ENCODE measurements around the gene ARSB.

DNA sequence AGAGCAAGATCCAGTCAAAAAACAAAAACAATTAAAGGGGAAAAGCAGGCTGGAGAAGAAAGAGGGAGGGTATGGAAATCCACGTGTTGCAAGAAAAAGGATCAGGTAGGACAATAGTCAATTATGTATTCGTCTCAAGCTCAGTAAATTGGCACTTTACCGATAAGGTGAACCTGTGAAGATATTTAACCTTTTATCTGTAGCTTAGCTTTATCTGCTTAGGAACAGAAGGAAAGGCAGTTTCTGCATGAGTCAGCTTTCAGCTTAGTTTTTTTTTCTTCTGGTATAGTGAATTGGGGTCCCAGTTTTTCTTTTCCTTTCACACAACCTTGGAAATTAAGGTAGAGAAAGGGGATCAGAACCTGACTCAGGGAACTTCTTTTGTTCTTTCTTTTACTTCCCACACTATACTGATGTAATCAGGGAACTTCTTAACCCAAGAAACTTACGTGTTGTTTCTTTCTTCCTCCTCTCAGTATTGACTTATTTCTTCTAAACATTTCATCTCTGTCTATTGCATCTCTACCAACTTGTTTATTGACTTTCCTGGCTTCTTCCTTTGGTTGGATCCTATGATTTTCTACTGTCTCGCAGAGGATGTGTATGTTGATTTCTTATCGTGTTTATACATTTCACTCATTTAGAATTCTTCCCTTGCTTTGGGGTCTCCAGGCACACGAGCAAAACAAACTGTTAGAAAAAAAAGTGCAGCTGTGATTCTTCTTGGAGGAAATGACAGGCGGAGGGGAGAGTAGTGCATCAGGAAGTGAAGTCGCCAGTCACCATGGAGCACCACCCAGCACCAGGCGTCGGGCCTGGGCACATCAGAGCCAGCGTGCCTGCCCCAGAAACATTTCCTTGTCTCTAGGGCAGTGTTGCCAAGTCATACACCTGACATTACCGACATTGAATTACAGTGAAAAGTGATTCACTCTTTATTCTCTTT lies 213.6 kb downstream of the ARSB start:
- TF ChIP-seq, protein P1, sequence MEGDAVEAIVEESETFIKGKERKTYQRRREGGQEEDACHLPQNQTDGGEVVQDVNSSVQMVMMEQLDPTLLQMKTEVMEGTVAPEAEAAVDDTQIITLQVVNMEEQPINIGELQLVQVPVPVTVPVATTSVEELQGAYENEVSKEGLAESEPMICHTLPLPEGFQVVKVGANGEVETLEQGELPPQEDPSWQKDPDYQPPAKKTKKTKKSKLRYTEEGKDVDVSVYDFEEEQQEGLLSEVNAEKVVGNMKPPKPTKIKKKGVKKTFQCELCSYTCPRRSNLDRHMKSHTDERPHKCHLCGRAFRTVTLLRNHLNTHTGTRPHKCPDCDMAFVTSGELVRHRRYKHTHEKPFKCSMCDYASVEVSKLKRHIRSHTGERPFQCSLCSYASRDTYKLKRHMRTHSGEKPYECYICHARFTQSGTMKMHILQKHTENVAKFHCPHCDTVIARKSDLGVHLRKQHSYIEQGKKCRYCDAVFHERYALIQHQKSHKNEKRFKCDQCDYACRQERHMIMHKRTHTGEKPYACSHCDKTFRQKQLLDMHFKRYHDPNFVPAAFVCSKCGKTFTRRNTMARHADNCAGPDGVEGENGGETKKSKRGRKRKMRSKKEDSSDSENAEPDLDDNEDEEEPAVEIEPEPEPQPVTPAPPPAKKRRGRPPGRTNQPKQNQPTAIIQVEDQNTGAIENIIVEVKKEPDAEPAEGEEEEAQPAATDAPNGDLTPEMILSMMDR (IDR thresholded peaks at IDR 0.05) = no peak
- no peak for TF ChIP-seq ZFX (IDR thresholded peaks at IDR 0.05; ENCODE audit: borderline replicate concordance)

All from 22Rv1 (cell line).